Thyroid gland (tissue), 4 donors: ENCODE measurements around the gene NR6A1.

Experiments
- POLR2A ChIP-seq, 2 donors: fragments of 450-650 bp; IDR thresholded peaks; one replicate each; pipeline ENCODE4 v1.6.1; 2017; ENCODE audit warnings: antibody characterized with exemption in 2 of 2, mild to moderate bottlenecking in 2 of 2, moderate library complexity in 1 of 2
- TF ChIP-seq, protein P1 (sequence below), 6 experiments: fragments of 200-600 bp in 3 of 6; fragments of 450-650 bp in 3 of 6; sonication (generic) in 3 of 6; IDR thresholded peaks; one replicate each; pipeline ENCODE4 v1.5.1; 2016 to 2019; ENCODE audit warnings: antibody characterized with exemption in 6 of 6, mild to moderate bottlenecking in 2 of 6, inconsistent platforms in 1 of 6, moderate library complexity in 1 of 6

DNA sequence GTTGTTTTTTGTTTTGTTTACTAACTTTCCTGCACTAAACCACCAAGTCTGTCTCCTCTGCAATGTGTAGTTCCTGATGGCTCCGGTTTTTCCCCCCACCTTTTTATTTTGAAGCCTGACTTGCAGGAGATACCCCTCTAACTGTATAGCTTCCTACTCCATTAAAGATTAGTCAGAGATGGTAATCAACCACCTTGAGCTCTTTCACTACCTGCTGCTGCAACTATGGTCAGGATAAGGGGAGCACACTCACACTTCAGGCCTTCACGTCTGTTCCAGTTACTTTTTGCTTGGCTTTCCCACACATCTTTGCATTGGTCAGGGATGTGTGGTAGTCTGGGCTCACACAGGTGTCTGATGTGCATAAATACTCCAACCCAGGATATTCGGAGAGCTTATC, 63.4 kb downstream of the NR6A1 start:
- TF ChIP-seq, protein P1, sequence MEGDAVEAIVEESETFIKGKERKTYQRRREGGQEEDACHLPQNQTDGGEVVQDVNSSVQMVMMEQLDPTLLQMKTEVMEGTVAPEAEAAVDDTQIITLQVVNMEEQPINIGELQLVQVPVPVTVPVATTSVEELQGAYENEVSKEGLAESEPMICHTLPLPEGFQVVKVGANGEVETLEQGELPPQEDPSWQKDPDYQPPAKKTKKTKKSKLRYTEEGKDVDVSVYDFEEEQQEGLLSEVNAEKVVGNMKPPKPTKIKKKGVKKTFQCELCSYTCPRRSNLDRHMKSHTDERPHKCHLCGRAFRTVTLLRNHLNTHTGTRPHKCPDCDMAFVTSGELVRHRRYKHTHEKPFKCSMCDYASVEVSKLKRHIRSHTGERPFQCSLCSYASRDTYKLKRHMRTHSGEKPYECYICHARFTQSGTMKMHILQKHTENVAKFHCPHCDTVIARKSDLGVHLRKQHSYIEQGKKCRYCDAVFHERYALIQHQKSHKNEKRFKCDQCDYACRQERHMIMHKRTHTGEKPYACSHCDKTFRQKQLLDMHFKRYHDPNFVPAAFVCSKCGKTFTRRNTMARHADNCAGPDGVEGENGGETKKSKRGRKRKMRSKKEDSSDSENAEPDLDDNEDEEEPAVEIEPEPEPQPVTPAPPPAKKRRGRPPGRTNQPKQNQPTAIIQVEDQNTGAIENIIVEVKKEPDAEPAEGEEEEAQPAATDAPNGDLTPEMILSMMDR (IDR thresholded peaks at IDR 0.05) = no peak
- no peak for TF ChIP-seq POLR2A (IDR thresholded peaks at IDR 0.05)
